Measurements from ENCODE around the gene PTBP1.

PTBP1 gene

DNA sequence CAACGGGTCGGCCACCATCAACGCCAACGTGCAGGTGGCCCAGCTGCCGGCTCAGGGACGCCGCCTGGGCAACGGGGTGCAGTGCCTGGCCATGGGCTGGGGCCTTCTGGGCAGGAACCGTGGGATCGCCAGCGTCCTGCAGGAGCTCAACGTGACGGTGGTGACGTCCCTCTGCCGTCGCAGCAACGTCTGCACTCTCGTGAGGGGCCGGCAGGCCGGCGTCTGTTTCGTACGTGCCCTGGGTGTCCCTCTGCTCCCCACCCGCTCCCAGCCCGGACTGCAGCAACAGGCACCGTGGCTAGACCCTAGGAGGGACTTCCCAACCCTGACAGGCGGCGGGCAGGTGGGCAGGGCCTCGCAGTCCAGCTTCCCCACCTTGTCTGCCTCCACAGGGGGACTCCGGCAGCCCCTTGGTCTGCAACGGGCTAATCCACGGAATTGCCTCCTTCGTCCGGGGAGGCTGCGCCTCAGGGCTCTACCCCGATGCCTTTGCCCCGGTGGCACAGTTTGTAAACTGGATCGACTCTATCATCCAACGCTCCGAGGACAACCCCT is 58.4 kb downstream of the PTBP1 start:
- H3K4me3 ChIP-seq (ENCODE audit: low read length) = no peak overlapping the region
- no peak for DNase-seq (ENCODE audit: low read depth)
- TF ChIP-seq, protein P1, sequence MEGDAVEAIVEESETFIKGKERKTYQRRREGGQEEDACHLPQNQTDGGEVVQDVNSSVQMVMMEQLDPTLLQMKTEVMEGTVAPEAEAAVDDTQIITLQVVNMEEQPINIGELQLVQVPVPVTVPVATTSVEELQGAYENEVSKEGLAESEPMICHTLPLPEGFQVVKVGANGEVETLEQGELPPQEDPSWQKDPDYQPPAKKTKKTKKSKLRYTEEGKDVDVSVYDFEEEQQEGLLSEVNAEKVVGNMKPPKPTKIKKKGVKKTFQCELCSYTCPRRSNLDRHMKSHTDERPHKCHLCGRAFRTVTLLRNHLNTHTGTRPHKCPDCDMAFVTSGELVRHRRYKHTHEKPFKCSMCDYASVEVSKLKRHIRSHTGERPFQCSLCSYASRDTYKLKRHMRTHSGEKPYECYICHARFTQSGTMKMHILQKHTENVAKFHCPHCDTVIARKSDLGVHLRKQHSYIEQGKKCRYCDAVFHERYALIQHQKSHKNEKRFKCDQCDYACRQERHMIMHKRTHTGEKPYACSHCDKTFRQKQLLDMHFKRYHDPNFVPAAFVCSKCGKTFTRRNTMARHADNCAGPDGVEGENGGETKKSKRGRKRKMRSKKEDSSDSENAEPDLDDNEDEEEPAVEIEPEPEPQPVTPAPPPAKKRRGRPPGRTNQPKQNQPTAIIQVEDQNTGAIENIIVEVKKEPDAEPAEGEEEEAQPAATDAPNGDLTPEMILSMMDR (conservative IDR thresholded peaks at IDR 0.05; ENCODE audit: low read depth, low read length) = no peak

DNA sequence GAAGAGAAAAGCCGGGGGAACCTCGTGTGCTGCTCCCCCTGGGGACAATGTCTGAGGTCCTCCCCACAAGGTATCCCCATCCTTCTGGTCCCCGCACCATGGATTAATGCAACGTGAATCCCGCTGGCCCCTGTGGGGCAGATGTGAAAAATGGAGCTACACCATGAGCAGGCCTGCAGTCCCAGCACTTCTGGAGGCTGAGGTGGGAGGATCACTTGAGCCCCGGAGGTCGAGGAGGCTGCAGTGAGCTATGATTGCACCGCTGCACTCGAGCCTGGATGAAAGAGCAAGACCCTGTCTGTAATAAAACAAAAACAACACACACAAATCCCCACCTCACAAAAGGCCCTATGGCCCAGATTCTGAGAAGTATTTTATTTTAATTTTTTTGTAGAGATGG is 61.0 kb downstream of the PTBP1 start:
- TF ChIP-seq, protein P1 (conservative IDR thresholded peaks at IDR 0.05; ENCODE audit: low read depth, low read length) = no peak
- no peak overlapping the region for H3K4me3 ChIP-seq (ENCODE audit: low read length)
- DNase-seq (ENCODE audit: low read depth) = no peak

DNA sequence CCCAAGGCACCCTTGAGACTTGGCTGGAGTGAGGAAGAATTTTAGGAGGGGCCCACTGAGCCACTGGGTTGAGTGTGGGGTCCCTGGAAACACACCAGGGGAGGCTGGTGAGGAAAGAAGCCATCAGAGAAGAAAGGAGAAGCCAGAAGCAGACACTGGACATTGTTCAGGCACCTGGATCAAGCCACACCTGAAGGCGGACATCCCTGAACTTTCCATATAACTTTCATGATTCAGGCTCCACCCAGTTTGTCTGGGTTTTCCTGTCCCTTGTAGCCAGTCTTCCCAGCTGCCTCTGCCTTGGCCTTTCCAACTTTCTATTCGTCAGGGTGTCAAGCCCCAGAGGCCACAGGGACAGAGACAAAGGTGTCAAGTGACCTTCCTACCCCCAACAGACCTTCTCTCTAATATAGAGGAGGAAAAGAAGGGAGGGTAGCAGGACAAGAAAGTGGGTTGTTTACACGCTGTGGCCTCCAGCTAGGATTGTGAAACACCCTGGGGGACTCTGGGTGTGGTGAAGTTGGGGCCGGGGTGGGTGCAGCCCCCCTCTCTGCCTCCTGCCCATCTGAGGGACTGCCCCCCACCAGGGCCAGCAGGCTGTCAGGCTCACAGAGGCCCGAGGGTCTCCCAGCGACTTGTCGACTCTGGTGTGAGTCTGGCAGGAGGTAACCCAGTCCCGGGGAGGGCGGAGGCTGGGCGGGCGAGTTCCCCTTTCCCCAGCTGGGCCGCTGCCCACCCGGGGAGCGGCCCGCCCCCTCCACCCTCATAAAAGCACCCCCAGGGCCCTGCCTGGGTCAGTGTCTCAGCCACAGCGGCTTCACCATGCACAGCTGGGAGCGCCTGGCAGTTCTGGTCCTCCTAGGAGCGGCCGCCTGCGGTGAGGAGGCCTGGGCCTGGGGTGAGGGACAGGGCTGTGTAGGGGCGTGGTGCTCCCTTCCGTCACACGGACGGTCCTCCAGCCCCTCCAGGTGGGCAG is 61.9 kb downstream of the PTBP1 start, which contains the start of gene CFD:
Gene CFD (plus strand): TSS at position 797 of the 976 bp plus-strand sequence. CDS start 26 bp downstream, at position 823.
- no peak for DNase-seq (ENCODE audit: low read depth)
- no peak within 1 kb of the TSS for H3K4me3 ChIP-seq (ENCODE audit: low read length)
- TF ChIP-seq, protein P1 (conservative IDR thresholded peaks at IDR 0.05; ENCODE audit: low read depth, low read length) = no peak

DNA sequence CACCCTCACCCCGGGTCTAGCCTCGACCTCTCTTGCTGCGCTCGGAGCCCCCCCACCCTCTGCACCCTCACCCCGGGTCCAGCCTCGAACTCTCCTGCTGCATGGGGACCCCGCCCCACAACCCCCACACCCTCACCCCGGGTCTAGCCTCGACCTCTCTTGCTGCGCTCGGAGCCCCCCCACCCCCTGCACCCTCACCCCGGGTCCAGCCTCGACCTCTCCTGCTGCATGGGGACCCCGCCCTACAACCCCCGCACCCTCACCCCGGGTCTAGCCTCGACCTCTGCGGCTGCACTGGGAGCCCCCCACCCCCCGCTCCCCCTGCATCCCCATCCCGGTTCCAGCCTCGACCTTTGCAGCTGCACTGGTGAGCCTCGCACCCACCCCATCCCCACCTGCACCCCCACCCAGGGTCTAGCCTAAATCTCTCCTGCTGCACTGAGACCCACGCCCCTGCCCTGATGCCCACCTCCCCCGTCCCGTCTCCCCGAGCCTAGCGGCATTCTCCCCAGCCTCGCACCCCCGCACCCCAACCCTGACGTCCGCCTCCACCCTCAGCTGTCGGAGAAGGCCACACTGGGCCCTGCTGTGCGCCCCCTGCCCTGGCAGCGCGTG is 64.0 kb downstream of the PTBP1 start:
- TF ChIP-seq, protein P1 (conservative IDR thresholded peaks at IDR 0.05; ENCODE audit: low read depth, low read length) = no peak
- no peak overlapping the region for H3K4me3 ChIP-seq (ENCODE audit: low read length)

More for the DNA sequence above, 64.0 kb downstream of the PTBP1 start:
- DNase-seq (ENCODE audit: low read depth) = no peak
